HepG2 (cell line): ENCODE data around the gene ARHGAP4. TPM values are rescaled to one million over a fixed set of nuclear protein-coding genes. Genes with fewer than 3 reads are reported as not detected.

ENCODE experiments used
- ATAC-seq: fragments of 200-7000 bp; cut with Tn5 transposase; 3 replicates; pipeline ENCODE4 v1.9.1; 2020; ENCODE audit warnings: mild to moderate bottlenecking, moderate library complexity
- BruUV-seq: library from RNA; stranded (reverse); fragments of 400-500 nt; replicated peaks from 2 replicates; lab custom pipeline; 2021; lab: Mats Ljungman, UMichigan
- CTCF ChIA-PET: fragments of 300-600 bp; formaldehyde crosslinking; extraction: SDS; loops from one replicate; lab custom pipeline; 2021; ENCODE audit warnings: low total read pairs, inconsistent platforms, low intra/inter-chr PET ratio; lab: Yijun Ruan, JAX
- POLR2A ChIA-PET: fragments of 350-600 bp; sonication (Branson Sonifier 250); formaldehyde crosslinking; loops from one replicate; lab custom pipeline; 2020; ENCODE audit warnings: antibody characterized with exemption, inconsistent platforms; lab: Yijun Ruan, JAX
- DNase-seq: peaks from one replicate; pipeline ENCODE4 v3.0.0-alpha.2; 2015; ENCODE audit warnings: low spot score
- FAIRE-seq: peaks from 3 replicates; lab custom pipeline; 2011; peaks lifted over from hg19 to GRCh38; lab: Jason Lieb, UNC
- H2AFZ ChIP-seq: one replicate; pipeline ENCODE4 v1.6.1; 2011; ENCODE audit warnings: low read length, inconsistent platforms
- H3K27ac ChIP-seq: fragments of 300-600 bp; 3 replicates; pipeline ENCODE4 v1.8.0; 2011; ENCODE audit warnings: mixed run types, mild to moderate bottlenecking, mixed read lengths, low read length, inconsistent platforms; ENCODE audit not compliant: insufficient read depth; ENCODE audit errors: extremely low read length
- H3K27me3 ChIP-seq, 2 experiments: fragments of 200-600 bp in 1 of 2; 2 replicates in 1 of 2; 3 replicates in 1 of 2; pipeline versions ENCODE4 v1.6.0 to v1.8.0; 2011; ENCODE audit warnings: low read length in 2 of 2, mild to moderate bottlenecking in 2 of 2, moderate library complexity in 2 of 2, inconsistent platforms in 1 of 2; ENCODE audit not compliant: insufficient read depth in 2 of 2, control insufficient read depth in 1 of 2
- H3K36me3 ChIP-seq, 2 experiments: fragments of 200-600 bp in 1 of 2; replicated peaks in 1 of 2; 2 replicates in 1 of 2; 3 replicates in 1 of 2; pipeline versions ENCODE4 v1.5.1 to v1.8.0; 2011; ENCODE audit warnings: low read length in 2 of 2, inconsistent platforms in 1 of 2; ENCODE audit not compliant: insufficient read depth in 2 of 2, control insufficient read depth in 1 of 2
- H3K4me1 ChIP-seq: 2 replicates; pipeline ENCODE4 v1.5.1; 2012; ENCODE audit warnings: low read length, inconsistent platforms; ENCODE audit not compliant: insufficient read depth
- H3K4me2 ChIP-seq: 2 replicates; pipeline ENCODE4 v1.6.0; 2011; ENCODE audit warnings: low read depth, low read length, inconsistent platforms
- H3K4me3 ChIP-seq, 3 experiments: fragments of 200-600 bp in 1 of 3; sonication (generic), shearing (Covaris generic) in 1 of 3; replicated peaks in 1 of 3; 2 replicates each; pipeline ENCODE4 v1.5.1; 2011 to 2016; ENCODE audit warnings: low read length in 3 of 3, inconsistent platforms in 2 of 3, low read depth in 2 of 3, mild to moderate bottlenecking in 2 of 3, control low read depth in 1 of 3, mixed read lengths in 1 of 3; ENCODE audit not compliant: insufficient read depth in 1 of 3
- H3K79me2 ChIP-seq: one replicate; pipeline ENCODE4 v1.6.1; 2011; ENCODE audit warnings: low read length, inconsistent platforms; ENCODE audit not compliant: insufficient read depth
- H3K9ac ChIP-seq: 2 replicates; pipeline ENCODE4 v1.6.0; 2011; ENCODE audit warnings: mild to moderate bottlenecking, low read depth, low read length, inconsistent platforms; ENCODE audit not compliant: insufficient read depth
- H3K9me3 ChIP-seq: 2 replicates; pipeline ENCODE4 v1.5.1; 2012; ENCODE audit warnings: mild to moderate bottlenecking, low read length
- H4K20me1 ChIP-seq: 2 replicates; pipeline ENCODE4 v1.6.0; 2011; ENCODE audit warnings: inconsistent platforms, mild to moderate bottlenecking, low read length, moderate library complexity; ENCODE audit not compliant: insufficient read depth
- JUN ChIP-seq: sonication (generic); formaldehyde crosslinking; IDR thresholded peaks from 2 replicates; pipeline ENCODE4 v1.4.0; 2020; ENCODE audit warnings: mild to moderate bottlenecking, missing genetic modification reagents
- MAZ ChIP-seq, 2 experiments: sonication (generic) in 1 of 2; formaldehyde crosslinking in 1 of 2; IDR thresholded peaks; 2 replicates each; pipeline versions ENCODE4 v1.5.0 to v1.6.1; 2012 to 2020; ENCODE audit warnings: low read depth in 2 of 2, mild to moderate bottlenecking in 2 of 2, borderline replicate concordance in 1 of 2, improper control_type of control experiment in 1 of 2, low read length in 1 of 2, missing genetic modification reagents in 1 of 2, moderate library complexity in 1 of 2
- MZF1 ChIP-seq: sonication (generic); formaldehyde crosslinking; IDR thresholded peaks from 2 replicates; pipeline ENCODE4 v1.8.1; 2023; ENCODE audit warnings: mild to moderate bottlenecking, missing genetic modification reagents, borderline replicate concordance
- SKIL ChIP-seq: sonication (generic); formaldehyde crosslinking; IDR thresholded peaks from 2 replicates; pipeline ENCODE4 v1.8.0; 2022; ENCODE audit warnings: missing genetic modification reagents, mild to moderate bottlenecking, moderate library complexity, borderline replicate concordance
- TFDP1 ChIP-seq: IDR thresholded peaks from 2 replicates; pipeline ENCODE4 v1.6.1; 2016; ENCODE audit warnings: missing compliant biosample characterization, missing genetic modification reagents, borderline replicate concordance
- TIGD3 ChIP-seq: sonication (generic); formaldehyde crosslinking; IDR thresholded peaks from 2 replicates; pipeline ENCODE4 v1.5.1; 2020; ENCODE audit warnings: mild to moderate bottlenecking, missing genetic modification reagents, borderline replicate concordance
- ZNF296 ChIP-seq: sonication (generic); formaldehyde crosslinking; conservative IDR thresholded peaks from 2 replicates; pipeline ENCODE4 v1.5.0; 2020; ENCODE audit warnings: mild to moderate bottlenecking, missing genetic modification reagents
- ZNF460 ChIP-seq: sonication (generic); formaldehyde crosslinking; IDR thresholded peaks from 2 replicates; pipeline ENCODE4 v1.5.1; 2020; ENCODE audit warnings: missing genetic modification reagents, mild to moderate bottlenecking, borderline replicate concordance
- ZNF646 ChIP-seq: sonication (generic); formaldehyde crosslinking; IDR thresholded peaks from 2 replicates; pipeline ENCODE4 v1.9.0; 2021; ENCODE audit warnings: mild to moderate bottlenecking, missing genetic modification reagents
- ZNF75D ChIP-seq: sonication (generic); formaldehyde crosslinking; IDR thresholded peaks from 2 replicates; pipeline ENCODE4 v1.8.1; 2023; ENCODE audit warnings: missing genetic modification reagents, mild to moderate bottlenecking, borderline replicate concordance
- WGBS: methylation state at CpG from one replicate; pipeline ENCODE4 v1.1.6; 2017; ENCODE audit warnings: low lambda C conversion rate; 5-methylcytosine and 5-hydroxymethylcytosine counted together
- in situ Hi-C: cut with HindIII; loops from 2 replicates; pipeline ENCODE4 v1.10.0; 2017; ENCODE audit warnings: low pct_unique_long_range_greater_than_20kb; ENCODE audit not compliant: extremely low pct_ligation_motif_present
- intact Hi-C: fragments of 100-400 bp; cut with micrococcal nuclease; formaldehyde crosslinking; loops from one replicate; pipeline ENCODE4 v1.10.0; 2022; ENCODE audit not compliant: unreplicated experiment
- polyA plus RNA-seq, 8 experiments: library from polyadenylated mRNA; depleted of rRNA in 3 of 8; stranded (reverse) in 7 of 8; unstranded in 1 of 8; fragments of >200 nt; fragmentation: Illumina TruSeq in 4 of 8; extraction: Trizol in 4 of 8; gene quantifications; 2 replicates each; pipeline versions ENCODE4 v1.2.1 to v1.2.3, GENCODE V29; 2011 to 2016; ENCODE audit warnings: low read depth in 4 of 8, missing spikeins in 1 of 8, mixed read lengths in 1 of 8; ENCODE audit not compliant: insufficient read depth in 1 of 8
- total RNA-seq, 5 experiments: library from RNA; depleted of rRNA; stranded (reverse); fragments of >200 nt; fragmentation: Illumina TruSeq; extraction: Trizol; gene quantifications; 2 replicates each; pipeline ENCODE4 v1.2.3, GENCODE V29; 2016; ENCODE audit warnings: low read depth in 1 of 5

The ARHGAP4 gene
- total and polyA plus RNA-seq, 2 of the 13 experiments (the other 11 are each of a cell fraction or from before 2014, with no cell fraction given) = 0.57 to 0.64 TPM

GRCh38 chrX:153871451-153871850, 54.6 kb downstream of the ARHGAP4 start (continued):
- TF ChIP-seq MAZ (IDR thresholded peaks at IDR 0.05; ENCODE audit: borderline replicate concordance, low read depth, low read length) (no peak), MAZ (CRISPR knock-in tag; IDR thresholded peaks at IDR 0.05; ENCODE audit: low read depth) (no peak), TFDP1 (no peak), TIGD3 (CRISPR knock-in tag) (no peak)

GRCh38 chrX:153870791-153871360, 55.2 kb downstream of the ARHGAP4 start:
- CTCF ChIA-PET = no interaction called here
- FAIRE-seq = no peak
- Histone ChIP-seq H3K9ac (no peak overlapping the region), H3K79me2 (no peaks in the 10 kb centered on the region), H3K27ac (no peak overlapping the region), H3K9me3 (no peaks in the 10 kb centered on the region), H4K20me1 (no peaks in the 10 kb centered on the region), H3K4me2 (no peak overlapping the region), H3K4me1 (no peaks in the 10 kb centered on the region), H3K27me3 (no peaks in the 10 kb centered on the region), H2AFZ (no peak overlapping the region), H3K36me3 (no peaks in the 10 kb centered on the region), H3K4me3 (no peak overlapping the region)
- ATAC-seq = peak; percentile 33; the same call in 1 of the 3 replicates
- POLR2A ChIA-PET = no interaction called here
- intact Hi-C loops = no loop called here
- no peak for DNase-seq
- BruUV-seq = no TSS peak
- in situ Hi-C loops = no loop called here
- WGBS = no CpG with 5 or more reads among the region's 21 CpGs
- TF ChIP-seq JUN (CRISPR knock-in tag) (no peak), ZNF646 (CRISPR knock-in tag) (no peak), MZF1 (no peak), ZNF75D (CRISPR knock-in tag) (no peak), ZNF460 (no peak), ZNF296 (CRISPR knock-in tag) (no peak), SKIL (CRISPR knock-in tag) (no peak)
